ENCODE data around the gene RBM45. TPM values are rescaled to one million over a fixed set of nuclear protein-coding genes. Genes with fewer than 3 reads are reported as not detected.

The RBM45 gene
- polyA plus RNA-seq, 1 donor (not counting 4 experiments of a cell fraction or from before 2014, with no cell fraction given) = 19.1 TPM

- dilution Hi-C loops (cut with MboI; ENCODE audit: extremely low pct_ligation_motif_present, low sequenced_read_pairs) = no loop called here
Observed at GRCh38 chr2:178136321-178137025, 24.2 kb downstream of the RBM45 start.

GRCh38 chr2:178142274-178143065, 30.2 kb downstream of the RBM45 start:
- no peak overlapping the region for H3K9ac ChIP-seq (ENCODE audit: control insufficient read depth, extremely low read depth, insufficient read depth, low read length)
- no peak for FAIRE-seq

More at GRCh38 chr2:178136321-178137025, 24.2 kb downstream of the RBM45 start:
- H3K27ac ChIP-seq (ENCODE audit: control insufficient read depth, insufficient read depth, low read length) = no peak overlapping the region
- no peak for DNase-seq (ENCODE audit: low read depth, low spot score)
- H3K4me1 ChIP-seq (ENCODE audit: control insufficient read depth, extremely low read depth, insufficient read depth, low read length) = peaks cover 6% of the 10 kb centered on the region
- H3K9me1 ChIP-seq (ENCODE audit: control insufficient read depth, extremely low read depth, insufficient read depth, low read length) = no peaks in the 10 kb centered on the region
- H3K27me3 ChIP-seq (ENCODE audit: control insufficient read depth, extremely low read depth, insufficient read depth, low read length) = no peaks in the 10 kb centered on the region
- no peaks in the 10 kb centered on the region for H3K79me2 ChIP-seq (ENCODE audit: control insufficient read depth, insufficient read depth, low read length)
- no peaks in the 10 kb centered on the region for H4K20me1 ChIP-seq (ENCODE audit: control insufficient read depth, extremely low read depth, insufficient read depth, low read length)
- no peak overlapping the region for H3K9ac ChIP-seq (ENCODE audit: control insufficient read depth, extremely low read depth, insufficient read depth, low read length)
- H3K9me3 ChIP-seq (ENCODE audit: control insufficient read depth, low read depth, low read length) = no peaks in the 10 kb centered on the region
- peaks cover 0 to 5% of the 10 kb centered on the region in 2 experiments for H3K36me3 ChIP-seq (ENCODE audit: control insufficient read depth in 2 of 2, extremely low read depth in 1 of 2, insufficient read depth in 2 of 2, low read length in 2 of 2)
- TF ChIP-seq EZH2 (IDR thresholded peaks at IDR 0.05; ENCODE audit: low read length) (no peak), CTCF (optimal IDR thresholded peaks at IDR 0.05 in 1 of 3, IDR thresholded peaks at IDR 0.05 in 1 of 3, conservative IDR thresholded peaks at IDR 0.05 in 1 of 3; ENCODE audit: extremely low read depth in 1 of 3, insufficient read depth in 2 of 3, low read length in 3 of 3) (no peak)
- H3K4me3 ChIP-seq (ENCODE audit: control insufficient read depth in 2 of 3, extremely low read depth in 1 of 3, insufficient read depth in 2 of 3, low read depth in 1 of 3, low read length in 3 of 3) = no peak overlapping the region
- H3K4me2 ChIP-seq (ENCODE audit: control insufficient read depth, extremely low read depth, insufficient read depth, low read depth, low read length) = no peak overlapping the region
- FAIRE-seq = no peak
- H2AFZ ChIP-seq (ENCODE audit: control insufficient read depth, low read length) = no peak overlapping the region

More at GRCh38 chr2:178142274-178143065, 30.2 kb downstream of the RBM45 start:
- H4K20me1 ChIP-seq (ENCODE audit: control insufficient read depth, extremely low read depth, insufficient read depth, low read length) = no peaks in the 10 kb centered on the region
- H3K4me3 ChIP-seq (ENCODE audit: control insufficient read depth in 2 of 3, extremely low read depth in 1 of 3, insufficient read depth in 2 of 3, low read depth in 1 of 3, low read length in 3 of 3) = no peak overlapping the region
- H3K27ac ChIP-seq (ENCODE audit: control insufficient read depth, insufficient read depth, low read length) = no peak overlapping the region
- no peak overlapping the region for H3K4me2 ChIP-seq (ENCODE audit: control insufficient read depth, extremely low read depth, insufficient read depth, low read depth, low read length)
- no peaks in the 10 kb centered on the region for H3K27me3 ChIP-seq (ENCODE audit: control insufficient read depth, extremely low read depth, insufficient read depth, low read length)
- no peak for DNase-seq (ENCODE audit: low read depth, low spot score)
- no peaks in the 10 kb centered on the region for H3K9me3 ChIP-seq (ENCODE audit: control insufficient read depth, low read depth, low read length)
- dilution Hi-C loops (cut with MboI; ENCODE audit: extremely low pct_ligation_motif_present, low sequenced_read_pairs) = no loop called here
- TF ChIP-seq EZH2 (IDR thresholded peaks at IDR 0.05; ENCODE audit: low read length) = no peak
- H3K9me1 ChIP-seq (ENCODE audit: control insufficient read depth, extremely low read depth, insufficient read depth, low read length) = no peaks in the 10 kb centered on the region
- no peaks in the 10 kb centered on the region for H3K79me2 ChIP-seq (ENCODE audit: control insufficient read depth, insufficient read depth, low read length)
- no peaks in the 10 kb centered on the region for H3K36me3 ChIP-seq (ENCODE audit: control insufficient read depth in 2 of 2, extremely low read depth in 1 of 2, insufficient read depth in 2 of 2, low read length in 2 of 2)
- no peak overlapping the region for H2AFZ ChIP-seq (ENCODE audit: control insufficient read depth, low read length)
- no peaks in the 10 kb centered on the region for H3K4me1 ChIP-seq (ENCODE audit: control insufficient read depth, extremely low read depth, insufficient read depth, low read length)
